Heart left ventricle (tissue), 13 donors: ENCODE results near the gene KLHL29.

Experiments used
- POLR2A ChIP-seq, 2 donors: fragments of 450-650 bp; IDR thresholded peaks; one replicate each; pipeline ENCODE4 v1.6.1; 2017; ENCODE audit warnings: antibody characterized with exemption in 2 of 2, mild to moderate bottlenecking in 2 of 2, moderate library complexity in 2 of 2
- TF ChIP-seq, protein P1 (sequence below), 12 donors: fragments of 200-600 bp; sonication (generic) in 4 of 12; IDR thresholded peaks; one replicate each; pipeline versions ENCODE4 v1.5.0 to v1.8.0; 2018 to 2022; ENCODE audit warnings: antibody characterized with exemption in 12 of 12, mild to moderate bottlenecking in 5 of 12
- donor health status: ischemic (EF 13 %, LVEDD 7.1; RV severe dilation, severe dysfunction).
- donor health status: DM: no; HTN: yes; CAD: no.
- donor health status: DM: no; HTN: no; CAD: no.
- donor health status: ischemic (EF 25% LVEDD 6.9; RV normal size, moderate dysfunction).
- donor health status: ischemic (EF 25% LVEDD 5.7; RV mildly dilated, moderate dysfunction).
- donor health status: ischemic (EF 35%, LVEDD 5.7; RV mildly dilated, moderate dysfunction).
- donor health status: nonischemic (EF 11% LVEDD 7.7; RV severe dilation, severe dysfunction).
- donor health status: DM: yes; HTN: yes; CAD: no.
- donor health status: PGD.
- donor health status: ischemic (EF 29% LVEDD 5.4; RV normal size, mild dysfunction).
- donor health status: nonischemic (EF 23%, LVEDD 6.1; RV moderate dilation, normal function).

- TF ChIP-seq, protein P1, sequence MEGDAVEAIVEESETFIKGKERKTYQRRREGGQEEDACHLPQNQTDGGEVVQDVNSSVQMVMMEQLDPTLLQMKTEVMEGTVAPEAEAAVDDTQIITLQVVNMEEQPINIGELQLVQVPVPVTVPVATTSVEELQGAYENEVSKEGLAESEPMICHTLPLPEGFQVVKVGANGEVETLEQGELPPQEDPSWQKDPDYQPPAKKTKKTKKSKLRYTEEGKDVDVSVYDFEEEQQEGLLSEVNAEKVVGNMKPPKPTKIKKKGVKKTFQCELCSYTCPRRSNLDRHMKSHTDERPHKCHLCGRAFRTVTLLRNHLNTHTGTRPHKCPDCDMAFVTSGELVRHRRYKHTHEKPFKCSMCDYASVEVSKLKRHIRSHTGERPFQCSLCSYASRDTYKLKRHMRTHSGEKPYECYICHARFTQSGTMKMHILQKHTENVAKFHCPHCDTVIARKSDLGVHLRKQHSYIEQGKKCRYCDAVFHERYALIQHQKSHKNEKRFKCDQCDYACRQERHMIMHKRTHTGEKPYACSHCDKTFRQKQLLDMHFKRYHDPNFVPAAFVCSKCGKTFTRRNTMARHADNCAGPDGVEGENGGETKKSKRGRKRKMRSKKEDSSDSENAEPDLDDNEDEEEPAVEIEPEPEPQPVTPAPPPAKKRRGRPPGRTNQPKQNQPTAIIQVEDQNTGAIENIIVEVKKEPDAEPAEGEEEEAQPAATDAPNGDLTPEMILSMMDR (IDR thresholded peaks at IDR 0.05): no peak
- TF ChIP-seq POLR2A (IDR thresholded peaks at IDR 0.05): no peak
These were observed 127.8 kb downstream of the KLHL29 start for GRCh38 chr2:23512778-23513177.
